GM12878 (cell line): ENCODE results near the gene RPL31.

Experiments
- BCL11A ChIP-seq: IDR thresholded peaks from 2 replicates; pipeline ENCODE4 v1.6.1; 2011; ENCODE audit warnings: low read depth, low read length
- BHLHE40 ChIP-seq, 2 experiments: fragments of 450-650 bp in 1 of 2; IDR thresholded peaks; 2 replicates each; pipeline ENCODE4 v1.6.1; 2011 to 2017; ENCODE audit warnings: low read depth in 2 of 2, borderline replicate concordance in 1 of 2, improper control_type of control experiment in 1 of 2, low read length in 1 of 2, mild to moderate bottlenecking in 1 of 2
- CTCF ChIP-seq, 3 experiments: IDR thresholded peaks in 2 of 3; conservative IDR thresholded peaks in 1 of 3; 2 replicates each; pipeline ENCODE4 v1.5.1; 2011; ENCODE audit warnings: low read depth in 3 of 3, low read length in 3 of 3, mild to moderate bottlenecking in 3 of 3, control low read depth in 2 of 3, moderate library complexity in 2 of 3, inconsistent platforms in 1 of 3, mixed read lengths in 1 of 3; ENCODE audit not compliant: control insufficient read depth in 2 of 3, insufficient read depth in 1 of 3; ENCODE audit errors: extremely low read depth in 1 of 3
- EGR1 ChIP-seq, 2 experiments: IDR thresholded peaks; 1 replicate in 1 of 2; 2 replicates in 1 of 2; pipeline ENCODE4 v1.6.1; 2011 to 2012; ENCODE audit warnings: low read depth in 2 of 2, low read length in 2 of 2, borderline replicate concordance in 1 of 2, mild to moderate bottlenecking in 1 of 2, moderate library complexity in 1 of 2
- EZH2 ChIP-seq: IDR thresholded peaks from 2 replicates; pipeline ENCODE4 v1.6.1; 2012; ENCODE audit warnings: low read depth, mild to moderate bottlenecking, control low read depth, inconsistent platforms, low read length, borderline replicate concordance; ENCODE audit not compliant: control insufficient read depth
- HCFC1 ChIP-seq: fragments of 150-350 bp; IDR thresholded peaks from 2 replicates; pipeline ENCODE4 v1.6.1; 2014; ENCODE audit warnings: low read length
- JUND ChIP-seq: IDR thresholded peaks from 2 replicates; pipeline ENCODE4 v1.6.1; 2012; ENCODE audit warnings: low read depth, mild to moderate bottlenecking, low read length, improper control_type of control experiment, moderate library complexity
- NR2F1 ChIP-seq: fragments of 450-650 bp; conservative IDR thresholded peaks from 2 replicates; pipeline ENCODE4 v1.6.1; 2017; ENCODE audit warnings: mild to moderate bottlenecking
- RELA ChIP-seq: fragments of 450-650 bp; IDR thresholded peaks from 2 replicates; pipeline ENCODE4 v1.8.0; 2014; ENCODE audit warnings: borderline replicate concordance; ENCODE audit not compliant: partially characterized antibody
- RFX5 ChIP-seq: IDR thresholded peaks from 2 replicates; pipeline ENCODE4 v1.6.1; 2011; ENCODE audit warnings: low read depth, low read length, improper control_type of control experiment
- SIX5 ChIP-seq: IDR thresholded peaks from 2 replicates; pipeline ENCODE4 v1.6.1; 2011; ENCODE audit warnings: mild to moderate bottlenecking, low read depth, low read length, moderate library complexity; ENCODE audit not compliant: severe bottlenecking
- SRF ChIP-seq, 2 experiments: IDR thresholded peaks; 2 replicates each; pipeline ENCODE4 v1.6.1; 2011; ENCODE audit warnings: low read depth in 2 of 2, low read length in 2 of 2, mild to moderate bottlenecking in 1 of 2, moderate library complexity in 1 of 2

GRCh38 chr2:101053117-101053516 is 51.0 kb downstream of the RPL31 start:
- no peak for TF ChIP-seq RFX5
- no peak for TF ChIP-seq EGR1 (IDR thresholded peaks at IDR 0.05; ENCODE audit: borderline replicate concordance in 1 of 2, low read depth in 2 of 2, low read length in 2 of 2)
- TF ChIP-seq HCFC1 = no peak
- no peak for TF ChIP-seq NR2F1
- TF ChIP-seq SRF (IDR thresholded peaks at IDR 0.05; ENCODE audit: low read depth in 2 of 2, low read length in 2 of 2) = no peak
- no peak for TF ChIP-seq CTCF (IDR thresholded peaks at IDR 0.05 in 2 of 3, conservative IDR thresholded peaks at IDR 0.05 in 1 of 3; ENCODE audit: control insufficient read depth in 2 of 3, extremely low read depth in 1 of 3, insufficient read depth in 1 of 3, low read depth in 3 of 3, low read length in 3 of 3)
- TF ChIP-seq SIX5 = no peak
- no peak for TF ChIP-seq RELA
- TF ChIP-seq EZH2 = no peak
- no peak for TF ChIP-seq JUND
- no peak for TF ChIP-seq BCL11A
- no peak for TF ChIP-seq BHLHE40 (IDR thresholded peaks at IDR 0.05; ENCODE audit: borderline replicate concordance in 1 of 2, low read depth in 2 of 2, low read length in 1 of 2)
